IPS-20b (cell line): ENCODE data around the gene ESAM.
A peak's percentile ranks its signal among the peaks of the same experiment; 100 is the strongest.

Experiments
- H3K27ac ChIP-seq: one replicate; pipeline ENCODE4 v1.5.1; 2013; ENCODE audit warnings: low read length
- H3K27me3 ChIP-seq: 2 replicates; pipeline ENCODE4 v1.6.1; 2013; ENCODE audit warnings: mild to moderate bottlenecking, low read length, inconsistent platforms; ENCODE audit not compliant: insufficient read depth
- H3K36me3 ChIP-seq: 2 replicates; pipeline ENCODE4 v1.6.1; 2013; ENCODE audit warnings: low read depth, mild to moderate bottlenecking, inconsistent platforms, low read length, moderate library complexity; ENCODE audit not compliant: insufficient read depth
- H3K4me1 ChIP-seq: 2 replicates; pipeline ENCODE4 v1.6.1; 2013; ENCODE audit warnings: mild to moderate bottlenecking, control low read depth, inconsistent platforms, low read length, moderate library complexity; ENCODE audit not compliant: insufficient read depth
- H3K4me3 ChIP-seq: 2 replicates; pipeline ENCODE4 v1.5.1; 2013; ENCODE audit warnings: mild to moderate bottlenecking, low read length, inconsistent platforms
- H3K9ac ChIP-seq: 2 replicates; pipeline ENCODE4 v1.6.1; 2013; ENCODE audit warnings: low read depth, mild to moderate bottlenecking, inconsistent platforms, low read length, moderate library complexity
- H3K9me3 ChIP-seq: 2 replicates; pipeline ENCODE4 v1.6.1; 2013; ENCODE audit warnings: mild to moderate bottlenecking, low read depth, low read length, inconsistent platforms; ENCODE audit not compliant: insufficient read depth

Gene ESAM

GRCh38 chr11:124758355-124759265, 3.5 kb downstream of the ESAM start:
- Histone ChIP-seq H3K27ac (no peak overlapping the region), H3K36me3 (no peaks in the 10 kb centered on the region), H3K27me3 (peaks cover 99% of the 10 kb centered on the region), H3K4me1 (peaks cover 19% of the 10 kb centered on the region; the same call in 1 of the 2 replicates), H3K9me3 (no peaks in the 10 kb centered on the region), H3K4me3 (peak overlapping the region; percentile 54), H3K9ac (no peak overlapping the region)

DNA sequence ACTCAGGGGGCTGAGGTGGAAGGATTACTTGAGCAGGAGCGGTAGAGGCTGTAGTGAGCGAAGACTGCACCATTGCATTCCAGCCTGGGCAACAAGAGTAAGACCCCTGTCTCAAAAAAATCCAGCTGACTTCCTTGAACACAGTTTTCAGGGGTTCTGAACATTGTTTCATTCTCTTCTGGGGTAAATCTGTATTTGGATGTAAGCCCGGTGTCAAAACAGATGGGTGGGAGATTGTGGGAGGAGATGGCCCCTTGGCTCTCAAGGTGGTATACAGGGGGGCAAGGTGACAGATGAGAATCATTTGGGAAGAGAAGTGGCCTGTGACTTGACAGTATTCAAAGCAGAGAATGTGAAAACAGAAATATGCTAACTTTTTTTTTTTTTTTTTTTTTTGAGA, 4.8 kb downstream of the ESAM start:
- H3K9ac ChIP-seq: no peak overlapping the region
- no peak overlapping the region for H3K4me3 ChIP-seq
- H3K36me3 ChIP-seq: no peaks in the 10 kb centered on the region
- H3K4me1 ChIP-seq: peaks cover 21% of the 10 kb centered on the region; the same call in 1 of the 2 replicates
- no peaks in the 10 kb centered on the region for H3K9me3 ChIP-seq
- no peak overlapping the region for H3K27ac ChIP-seq
- H3K27me3 ChIP-seq: peaks cover 100% of the 10 kb centered on the region

DNA sequence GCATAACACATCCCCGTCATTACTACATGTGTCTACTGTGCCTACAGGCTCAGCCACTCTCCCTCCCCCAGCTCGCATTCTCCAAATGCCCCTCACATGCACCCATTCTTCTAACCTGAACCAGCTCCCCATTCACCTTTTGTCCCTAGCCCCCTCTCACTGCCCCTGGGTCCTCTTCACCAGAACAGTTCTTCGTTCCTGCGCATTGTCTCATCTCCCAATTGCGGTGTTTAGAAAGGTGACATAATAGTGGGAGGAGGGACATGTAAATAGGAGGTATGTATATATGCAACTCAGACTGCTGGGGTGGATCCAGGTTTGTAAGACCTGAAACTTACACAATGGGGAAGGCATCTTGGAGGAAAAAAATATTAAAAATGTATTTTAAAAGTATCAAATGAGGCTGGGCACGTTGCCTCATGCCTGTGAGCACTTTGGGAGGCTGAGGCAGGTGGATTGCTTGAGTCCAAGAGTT, 5.3 kb downstream of the ESAM start:
- peaks cover 100% of the 10 kb centered on the region for H3K27me3 ChIP-seq
- peaks cover 23% of the 10 kb centered on the region; the same call in 1 of the 2 replicates for H3K4me1 ChIP-seq
- H3K4me3 ChIP-seq: no peak overlapping the region

DNA sequence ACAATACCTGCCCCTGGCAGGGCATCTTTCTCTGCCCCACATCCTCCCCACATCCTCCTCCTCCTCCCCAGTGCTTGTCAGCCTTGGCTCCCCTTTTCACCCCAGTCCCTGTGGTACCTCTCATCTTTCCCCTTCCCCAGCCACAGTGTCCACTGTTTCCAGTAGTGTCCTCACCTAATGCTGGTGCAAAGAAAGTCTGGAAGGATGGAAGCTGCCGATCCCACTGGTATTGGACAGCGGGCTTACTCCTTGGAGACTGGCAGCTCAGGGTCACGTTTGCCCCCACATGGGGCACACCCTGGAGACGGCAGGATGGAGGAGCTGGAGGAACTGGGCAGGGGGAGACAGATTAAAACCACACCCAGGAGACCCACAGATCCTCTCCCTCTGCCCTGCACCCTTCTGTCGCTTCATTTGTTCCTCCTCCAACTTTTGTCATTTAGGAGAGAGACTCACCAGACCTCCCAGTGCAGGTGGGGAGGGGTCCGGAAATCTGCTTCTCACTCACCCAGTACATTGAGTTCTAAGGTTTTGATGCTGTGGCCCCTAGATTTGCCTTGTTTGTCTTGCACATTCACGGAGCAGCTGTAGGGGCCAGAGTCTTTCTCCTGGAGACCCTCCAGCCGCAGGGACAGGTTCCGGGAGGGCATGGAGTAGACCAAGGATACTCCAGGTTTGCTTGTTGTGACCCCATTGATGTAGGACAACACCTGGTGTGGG, 5.9 kb downstream of the ESAM start:
- H3K4me1 ChIP-seq: peaks cover 23% of the 10 kb centered on the region; the same call in 1 of the 2 replicates
- no peak overlapping the region for H3K9ac ChIP-seq
- no peak overlapping the region for H3K4me3 ChIP-seq
- no peak overlapping the region for H3K27ac ChIP-seq
- peaks cover 100% of the 10 kb centered on the region for H3K27me3 ChIP-seq
- H3K9me3 ChIP-seq: no peaks in the 10 kb centered on the region
- H3K36me3 ChIP-seq: no peaks in the 10 kb centered on the region

More for the DNA sequence above, 5.3 kb downstream of the ESAM start:
- Histone ChIP-seq H3K36me3 (no peaks in the 10 kb centered on the region), H3K9me3 (no peaks in the 10 kb centered on the region), H3K9ac (no peak overlapping the region), H3K27ac (no peak overlapping the region)

- peaks cover 100% of the 10 kb centered on the region for H3K27me3 ChIP-seq
- H3K4me3 ChIP-seq: no peak overlapping the region
- H3K4me1 ChIP-seq: peaks cover 16% of the 10 kb centered on the region; the same call in 1 of the 2 replicates
- H3K27ac ChIP-seq: no peak overlapping the region
- H3K9me3 ChIP-seq: no peaks in the 10 kb centered on the region
- no peaks in the 10 kb centered on the region for H3K36me3 ChIP-seq
- H3K9ac ChIP-seq: no peak overlapping the region
Measured at GRCh38 chr11:124754710-124755109, 7.4 kb downstream of the ESAM start.

DNA sequence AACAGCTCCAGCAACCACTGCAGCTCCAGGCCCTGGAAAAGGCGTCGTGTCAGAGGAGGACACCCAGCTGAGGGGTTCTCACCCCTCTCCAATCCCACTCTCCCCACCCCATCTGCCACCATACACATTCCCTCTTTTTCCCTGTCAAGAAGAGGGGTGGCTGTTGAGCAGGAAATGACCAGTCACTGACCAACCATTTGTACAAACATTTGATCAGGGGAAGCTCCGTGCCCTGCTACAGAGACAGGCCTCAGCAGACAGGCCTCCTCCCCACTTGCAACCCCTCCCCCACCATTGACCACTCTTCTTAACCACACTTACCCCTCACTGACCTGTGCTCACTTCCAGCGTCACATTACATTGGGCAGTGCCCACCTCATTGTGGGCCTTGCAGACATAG, 7.8 kb downstream of the ESAM start:
- Histone ChIP-seq H3K9ac (no peak overlapping the region), H3K36me3 (no peaks in the 10 kb centered on the region), H3K27ac (no peak overlapping the region), H3K27me3 (peaks cover 100% of the 10 kb centered on the region), H3K9me3 (no peaks in the 10 kb centered on the region), H3K4me3 (no peak overlapping the region), H3K4me1 (peaks cover 16% of the 10 kb centered on the region; the same call in 1 of the 2 replicates)

DNA sequence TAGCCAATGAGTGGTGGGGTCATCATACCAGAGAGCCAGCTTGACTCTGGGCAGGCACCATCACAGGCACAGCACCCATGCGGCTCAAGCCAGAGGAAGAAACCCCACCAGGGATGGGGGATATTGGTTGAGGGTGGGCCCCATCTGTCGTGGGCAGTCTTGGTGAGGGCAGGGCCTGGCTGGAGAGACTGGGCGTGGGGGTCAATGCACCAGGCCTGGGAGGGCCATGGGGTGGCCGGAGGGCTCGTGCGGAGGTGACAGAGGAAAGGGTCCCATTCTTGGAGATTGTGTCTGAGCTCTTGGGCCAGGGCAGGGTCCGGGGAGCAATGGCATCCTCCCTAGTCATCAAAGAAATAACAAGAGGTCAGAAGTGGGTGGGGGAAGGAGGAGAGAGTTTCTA, 8.5 kb downstream of the ESAM start:
- Histone ChIP-seq H3K9ac (no peak overlapping the region), H3K27me3 (peaks cover 100% of the 10 kb centered on the region), H3K27ac (no peak overlapping the region), H3K9me3 (no peaks in the 10 kb centered on the region), H3K4me1 (peaks cover 11% of the 10 kb centered on the region; the same call in 1 of the 2 replicates), H3K36me3 (no peaks in the 10 kb centered on the region), H3K4me3 (no peak overlapping the region)

GRCh38 chr11:124753205-124753604, 8.9 kb downstream of the ESAM start:
- no peaks in the 10 kb centered on the region for H3K9me3 ChIP-seq
- H3K36me3 ChIP-seq: no peaks in the 10 kb centered on the region
- peaks cover 9% of the 10 kb centered on the region; the same call in 1 of the 2 replicates for H3K4me1 ChIP-seq
- H3K4me3 ChIP-seq: no peak overlapping the region
- H3K27ac ChIP-seq: no peak overlapping the region
- no peak overlapping the region for H3K9ac ChIP-seq
- H3K27me3 ChIP-seq: peaks cover 100% of the 10 kb centered on the region

DNA sequence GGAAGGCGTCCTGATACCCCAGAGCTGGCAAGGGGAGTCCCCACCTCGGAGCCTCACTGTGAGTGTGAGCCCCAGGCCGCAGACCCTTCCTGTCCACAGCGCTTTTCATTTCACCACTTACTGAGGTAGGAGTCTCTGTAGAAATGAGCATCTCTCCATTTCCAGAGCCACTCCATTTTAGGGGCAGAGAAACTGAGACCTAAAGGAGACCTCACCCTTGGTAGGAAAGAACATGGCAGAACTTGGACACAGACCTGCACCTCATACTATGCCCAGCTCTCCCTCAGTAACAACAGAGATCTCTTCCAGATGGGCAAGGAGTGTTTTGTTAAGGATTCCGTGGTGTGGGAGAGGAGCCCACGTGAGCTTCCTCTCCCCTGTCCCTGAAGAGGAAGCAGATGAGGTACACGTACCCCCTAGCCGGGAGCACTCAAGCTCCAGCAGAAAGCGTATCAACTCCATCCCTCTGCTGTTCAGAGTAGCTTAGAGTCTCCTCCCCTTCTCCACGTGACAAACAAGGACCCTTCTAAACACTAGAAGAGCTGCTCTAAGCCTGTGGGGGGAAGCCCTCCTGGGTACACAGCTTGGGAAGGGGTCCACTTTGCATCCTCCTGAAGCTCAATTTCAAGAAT, 9.5 kb downstream of the ESAM start:
- Histone ChIP-seq H3K27ac (no peak overlapping the region), H3K27me3 (peaks cover 100% of the 10 kb centered on the region), H3K4me3 (peak overlapping the region; percentile 50; the same call in 1 of the 2 replicates), H3K4me1 (peaks cover 4% of the 10 kb centered on the region; the same call in 1 of the 2 replicates), H3K9ac (no peak overlapping the region), H3K36me3 (no peaks in the 10 kb centered on the region), H3K9me3 (no peaks in the 10 kb centered on the region)

DNA sequence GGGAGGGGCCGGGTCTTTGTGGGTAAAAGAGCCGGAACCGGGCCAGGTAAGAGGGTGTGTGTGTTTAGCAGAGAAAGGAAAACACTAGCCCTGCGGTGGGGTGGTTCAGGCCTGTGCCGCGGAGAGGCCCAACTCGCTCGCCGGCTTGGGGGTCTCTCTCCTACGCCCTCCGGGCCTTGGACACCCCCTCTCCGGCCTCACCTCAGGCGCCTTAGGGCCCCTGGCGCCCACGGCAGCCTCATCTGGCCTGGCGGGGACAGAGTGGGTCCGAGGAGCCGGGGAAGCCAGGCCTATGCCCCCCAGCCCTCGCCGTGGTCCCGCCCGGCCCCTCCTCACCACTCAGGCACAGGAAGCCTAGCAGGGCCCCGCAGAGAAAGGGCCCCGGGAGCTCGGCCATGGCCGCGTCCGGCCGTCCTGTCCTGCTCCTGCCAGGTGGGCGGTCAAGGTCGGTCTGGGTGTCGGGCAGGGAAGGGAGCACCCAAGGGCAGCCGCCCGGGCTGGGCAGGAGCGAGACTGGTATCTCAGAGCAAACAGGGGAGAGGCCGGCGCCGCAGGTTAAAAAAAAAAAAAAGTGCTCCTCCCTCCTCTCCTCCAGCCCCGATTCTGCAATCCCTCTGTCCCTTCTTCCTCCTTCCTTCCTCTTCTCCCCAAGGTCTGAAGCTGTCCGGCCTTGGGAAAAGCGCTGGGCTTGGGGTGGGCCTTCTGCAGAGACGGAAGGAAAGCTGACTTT, 10.2 kb downstream of the ESAM start, which contains the start of gene VSIG2:
VSIG2 (minus strand) TSS at position 515 of the 730 bp plus-strand sequence; CDS start at position 397, 118 bp downstream.
- Histone ChIP-seq H3K4me1 (peaks cover 10% of the 10 kb centered on the region; the same call in 1 of the 2 replicates), H3K27me3 (peaks cover 100% of the 10 kb centered on the region), H3K9me3 (no peaks in the 10 kb centered on the region), H3K36me3 (no peaks in the 10 kb centered on the region), H3K4me3 (peak within 1 kb of the TSS; percentile 50; the same call in 1 of the 2 replicates), H3K27ac (no peak within 1 kb of the TSS), H3K9ac (no peak within 1 kb of the TSS)

DNA sequence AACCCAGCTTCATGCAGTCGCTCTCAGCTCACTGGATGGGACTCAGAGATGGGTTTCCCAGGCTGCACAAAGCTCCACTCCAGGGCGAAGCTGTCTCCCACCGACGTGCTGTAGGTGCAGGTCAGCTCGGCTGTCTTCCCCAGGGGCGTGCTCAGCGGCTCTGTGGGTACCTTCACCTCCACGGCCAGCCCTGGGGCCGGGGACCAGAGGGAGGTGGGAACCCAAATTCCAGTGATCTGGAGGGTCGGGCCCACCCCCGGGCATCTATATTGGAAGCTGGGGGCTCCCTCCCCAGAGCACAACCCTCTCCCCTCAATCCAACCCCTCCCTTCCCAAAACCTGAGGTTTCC, 10.7 kb downstream of the ESAM start:
- peak overlapping the region; percentile 50; the same call in 1 of the 2 replicates for H3K4me3 ChIP-seq
- no peaks in the 10 kb centered on the region for H3K36me3 ChIP-seq
- no peak overlapping the region for H3K9ac ChIP-seq
- H3K9me3 ChIP-seq: no peaks in the 10 kb centered on the region
- H3K4me1 ChIP-seq: peaks cover 10% of the 10 kb centered on the region; the same call in 1 of the 2 replicates
- peaks cover 100% of the 10 kb centered on the region for H3K27me3 ChIP-seq
- no peak overlapping the region for H3K27ac ChIP-seq
